Tibial artery (tissue), 4 donors: ENCODE results near the gene CFAP92.

Experiments used
- DNase-seq, 2 donors: peaks; one replicate each; pipeline ENCODE4 v3.0.0-alpha.2; 2019
- H3K27ac ChIP-seq, 2 donors: fragments of 200-600 bp; sonication (generic) in 1 of 2; 1 replicate in 1 of 2; 2 replicates in 1 of 2; pipeline ENCODE4 v1.5.1; 2018 to 2019; ENCODE audit warnings: mild to moderate bottlenecking in 1 of 2
- H3K27me3 ChIP-seq, 2 donors: fragments of 200-600 bp; sonication (generic) in 1 of 2; one replicate each; pipeline versions ENCODE4 v1.5.1 to v1.6.0; 2016 to 2019
- H3K36me3 ChIP-seq, 3 donors: fragments of 200-600 bp; sonication (generic) in 2 of 3; one replicate each; pipeline ENCODE4 v1.5.1; 2016 to 2019; ENCODE audit warnings: mild to moderate bottlenecking in 2 of 3
- H3K4me1 ChIP-seq, 4 donors: fragments of 200-600 bp; sonication (generic) in 2 of 4; 1 replicate in 3 of 4; 2 replicates in 1 of 4; pipeline ENCODE4 v1.5.1; 2016 to 2019
- H3K4me3 ChIP-seq, 2 donors: fragments of 200-600 bp; sonication (generic) in 1 of 2; 1 replicate in 1 of 2; 2 replicates in 1 of 2; pipeline ENCODE4 v1.5.1; 2018 to 2019; ENCODE audit warnings: mild to moderate bottlenecking in 2 of 2
- H3K9me3 ChIP-seq, 3 donors: fragments of 200-600 bp; sonication (generic) in 1 of 3; one replicate each; pipeline ENCODE4 v1.5.1; 2016 to 2019
- intact Hi-C: fragments of 100-400 bp; cut with DNase I; formaldehyde crosslinking; loops from one replicate; pipeline ENCODE4 v1.15.0; 2023; ENCODE audit warnings: low total_unique reads
- TF ChIP-seq, protein P1 (sequence below), 2 experiments: fragments of 200-600 bp in 1 of 2; fragments of 450-650 bp in 1 of 2; IDR thresholded peaks; one replicate each; pipeline ENCODE4 v1.5.1; 2017 to 2019; ENCODE audit warnings: antibody characterized with exemption in 2 of 2, mild to moderate bottlenecking in 1 of 2, moderate library complexity in 1 of 2

CFAP92 gene

GRCh38 chr3:128911911-128912310, 82.0 kb downstream of the CFAP92 start:
- H3K36me3 ChIP-seq = peaks cover 36 to 93% (median 86%) of the 10 kb centered on the region in 3 donors

DNA sequence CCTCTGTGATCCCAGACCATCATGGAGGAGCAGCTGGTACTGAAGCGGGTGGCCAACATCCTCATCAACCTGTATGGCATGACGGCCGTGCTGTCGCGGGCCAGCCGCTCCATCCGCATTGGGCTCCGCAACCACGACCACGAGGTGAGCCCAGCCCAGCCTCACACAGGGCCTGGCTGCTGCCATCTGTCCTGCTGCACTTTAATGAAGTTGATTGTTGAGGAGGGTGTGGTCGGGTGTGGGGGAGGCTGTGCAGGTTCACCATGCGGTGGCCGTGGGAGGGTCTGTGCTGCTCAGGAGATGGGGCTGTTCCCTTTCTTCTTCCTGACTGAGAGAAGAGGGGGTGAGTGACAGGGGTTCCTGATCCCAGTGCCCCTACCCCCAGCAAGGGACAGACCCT, 83.9 kb downstream of the CFAP92 start:
- Histone ChIP-seq H3K27ac (no peak overlapping the region), H3K4me3 (no peak overlapping the region), H3K4me1 (no peaks in the 10 kb centered on the region), H3K9me3 (no peaks in the 10 kb centered on the region), H3K27me3 (no peaks in the 10 kb centered on the region), H3K36me3 (peaks cover 46 to 100% (median 97%) of the 10 kb centered on the region in 3 donors)
- TF ChIP-seq, protein P1, sequence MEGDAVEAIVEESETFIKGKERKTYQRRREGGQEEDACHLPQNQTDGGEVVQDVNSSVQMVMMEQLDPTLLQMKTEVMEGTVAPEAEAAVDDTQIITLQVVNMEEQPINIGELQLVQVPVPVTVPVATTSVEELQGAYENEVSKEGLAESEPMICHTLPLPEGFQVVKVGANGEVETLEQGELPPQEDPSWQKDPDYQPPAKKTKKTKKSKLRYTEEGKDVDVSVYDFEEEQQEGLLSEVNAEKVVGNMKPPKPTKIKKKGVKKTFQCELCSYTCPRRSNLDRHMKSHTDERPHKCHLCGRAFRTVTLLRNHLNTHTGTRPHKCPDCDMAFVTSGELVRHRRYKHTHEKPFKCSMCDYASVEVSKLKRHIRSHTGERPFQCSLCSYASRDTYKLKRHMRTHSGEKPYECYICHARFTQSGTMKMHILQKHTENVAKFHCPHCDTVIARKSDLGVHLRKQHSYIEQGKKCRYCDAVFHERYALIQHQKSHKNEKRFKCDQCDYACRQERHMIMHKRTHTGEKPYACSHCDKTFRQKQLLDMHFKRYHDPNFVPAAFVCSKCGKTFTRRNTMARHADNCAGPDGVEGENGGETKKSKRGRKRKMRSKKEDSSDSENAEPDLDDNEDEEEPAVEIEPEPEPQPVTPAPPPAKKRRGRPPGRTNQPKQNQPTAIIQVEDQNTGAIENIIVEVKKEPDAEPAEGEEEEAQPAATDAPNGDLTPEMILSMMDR (IDR thresholded peaks at IDR 0.05) = no peak
- no peak for DNase-seq
- intact Hi-C loops = no loop called here

More at GRCh38 chr3:128911911-128912310, 82.0 kb downstream of the CFAP92 start:
- no peaks in the 10 kb centered on the region for H3K4me1 ChIP-seq
- intact Hi-C loops = no loop called here
- H3K27ac ChIP-seq = no peak overlapping the region
- DNase-seq = no peak
- no peak overlapping the region for H3K4me3 ChIP-seq
- no peaks in the 10 kb centered on the region for H3K9me3 ChIP-seq
- H3K27me3 ChIP-seq = no peaks in the 10 kb centered on the region
- TF ChIP-seq, protein P1 (IDR thresholded peaks at IDR 0.05) = no peak

DNA sequence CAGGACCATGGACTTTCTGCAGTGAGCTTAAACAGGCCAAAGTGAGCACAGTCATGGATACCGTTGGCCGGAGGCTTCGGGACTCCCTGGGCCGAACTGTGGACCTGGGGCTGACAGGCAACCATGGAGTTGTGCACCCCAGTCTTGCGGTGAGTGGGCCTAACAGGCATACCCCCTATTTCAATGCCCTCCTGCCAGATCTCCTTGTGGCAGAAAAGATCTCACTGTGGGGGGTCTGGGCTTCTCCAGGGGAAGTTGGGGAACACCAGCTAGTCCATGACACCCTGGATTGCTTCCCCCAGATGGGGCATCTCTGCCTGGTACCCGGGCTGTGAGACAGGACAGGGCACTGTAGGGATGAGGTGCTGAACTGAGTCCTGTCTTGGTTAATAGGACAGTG, 84.9 kb downstream of the CFAP92 start:
- Histone ChIP-seq H3K9me3 (no peaks in the 10 kb centered on the region), H3K27me3 (no peaks in the 10 kb centered on the region), H3K36me3 (peaks cover 52 to 100% (median 100%) of the 10 kb centered on the region in 3 donors), H3K4me3 (no peak overlapping the region), H3K27ac (no peak overlapping the region), H3K4me1 (no peaks in the 10 kb centered on the region)
- DNase-seq = no peak
- TF ChIP-seq, protein P1 (IDR thresholded peaks at IDR 0.05) = no peak
- intact Hi-C loops = no loop called here

DNA sequence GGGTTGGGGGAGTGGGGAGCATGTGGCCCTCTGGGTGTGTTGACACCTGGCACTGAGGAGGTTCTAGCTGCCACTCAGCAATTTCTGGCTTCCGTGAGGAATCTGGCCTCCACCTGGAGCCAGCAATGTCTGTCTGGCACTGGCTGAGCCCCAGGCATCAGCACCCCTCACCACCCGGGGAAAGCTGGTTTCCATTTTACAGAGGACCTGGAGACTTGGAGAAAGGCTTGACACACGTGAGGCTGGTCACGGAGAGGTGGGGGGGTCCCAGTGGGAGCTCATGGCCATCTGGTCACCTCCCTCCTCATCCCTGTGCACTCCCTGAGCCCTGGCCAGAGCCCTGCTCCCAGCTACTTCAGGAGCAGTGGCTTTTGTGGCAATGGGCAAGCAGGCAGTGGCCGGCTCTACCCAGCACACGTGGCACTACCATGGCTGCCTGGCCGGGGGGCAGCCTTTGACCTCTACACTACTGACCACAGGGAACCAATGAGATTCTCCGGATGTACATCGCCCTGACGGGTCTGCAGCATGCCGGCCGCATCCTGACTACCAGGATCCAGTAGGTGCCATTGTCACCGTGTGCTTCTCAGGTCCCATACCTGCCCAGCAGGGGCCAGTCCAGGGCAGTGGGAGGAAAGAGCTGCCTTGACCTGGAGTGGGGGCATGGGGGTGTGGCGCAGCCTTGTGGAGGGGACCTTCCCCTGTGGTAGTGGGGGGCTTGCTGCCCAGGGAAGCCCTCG, 86.0 kb downstream of the CFAP92 start:
- H3K9me3 ChIP-seq = no peaks in the 10 kb centered on the region
- intact Hi-C loops = no loop called here
- DNase-seq = no peak
- H3K4me3 ChIP-seq = no peak overlapping the region
- H3K4me1 ChIP-seq = no peaks in the 10 kb centered on the region
- no peak overlapping the region for H3K27ac ChIP-seq
- peaks cover 55 to 100% (median 100%) of the 10 kb centered on the region in 3 donors for H3K36me3 ChIP-seq
- no peaks in the 10 kb centered on the region for H3K27me3 ChIP-seq
- TF ChIP-seq, protein P1 (IDR thresholded peaks at IDR 0.05) = no peak

GRCh38 chr3:128906804-128907525, 86.9 kb downstream of the CFAP92 start:
- TF ChIP-seq, protein P1 (IDR thresholded peaks at IDR 0.05) = no peak
- Histone ChIP-seq H3K4me3 (no peak overlapping the region), H3K4me1 (no peaks in the 10 kb centered on the region), H3K27ac (no peak overlapping the region), H3K27me3 (no peaks in the 10 kb centered on the region), H3K9me3 (no peaks in the 10 kb centered on the region), H3K36me3 (peaks cover 55 to 100% (median 100%) of the 10 kb centered on the region in 3 donors)
- DNase-seq = no peak
- intact Hi-C loops = no loop called here
